Measurements from ENCODE around the gene C11orf54. TPM values are rescaled to one million over a fixed set of nuclear protein-coding genes. Genes with fewer than 3 reads are reported as not detected.

Gene C11orf54
- total RNA-seq: 10 to 100 TPM; 24.4 to 24.6 TPM

- DNase-seq: peak; percentile 98
- CTCF ChIA-PET: interaction anchor here (0.6 to 5.0 kb wide), 8 partner anchors 13 to 545 kb away, joined by 3 to 47 read pairs (median 4); partner anchors contain the start of gene MED17
- POLR2A ChIA-PET: interaction anchor here (0.6 to 9.6 kb wide), 37 partner anchors 9 to 1326 kb away, joined by 3 to 325 read pairs (median 4); partner anchors contain the start of genes ANKRD49, CEP295, FUT4 and MED17
- Mint-ChIP-seq H3K27ac (peak within 1 kb of the TSS; percentile 98), H3K27me3 (no peaks in the 10 kb centered on the region), H3K36me3 (ENCODE audit: low read depth) (peaks cover 59% of the 10 kb centered on the region), H3K9me3 (no peaks in the 10 kb centered on the region), H3K4me1 (peaks cover 50% of the 10 kb centered on the region), H3K4me3 (peak within 1 kb of the TSS; percentile 99)
These were observed at the start of gene C11orf54, which contains the start of gene TAF1D for GRCh38 chr11:93741094-93741881. Gene C11orf54 (plus strand): TSS chr11:93741672. CDS start chr11:93747394, 5,722 bp downstream. Gene TAF1D (minus strand): TSS chr11:93741495. CDS start chr11:93739304, 2,191 bp downstream.

GRCh38 chr11:93694109-93694508 is 47.4 kb upstream of the C11orf54 start:
- no peak overlapping the region for H3K27ac Mint-ChIP-seq
- ChIA-PET CTCF (no interaction called here), POLR2A (interaction anchor here (1.1 kb wide), 1 partner anchor 47 kb away, joined by 3 read pairs; the partner anchor contains the start of genes C11orf54 and TAF1D)
- H3K36me3 Mint-ChIP-seq (ENCODE audit: low read depth): peaks cover 72% of the 10 kb centered on the region
- peaks cover 7% of the 10 kb centered on the region for H3K4me1 Mint-ChIP-seq
- H3K27me3 Mint-ChIP-seq: no peaks in the 10 kb centered on the region
- H3K4me3 Mint-ChIP-seq: no peak overlapping the region
- no peaks in the 10 kb centered on the region for H3K9me3 Mint-ChIP-seq
- DNase-seq: no peak

GRCh38 chr11:93694557-93694956 is 46.9 kb upstream of the C11orf54 start:
- Mint-ChIP-seq H3K9me3 (no peaks in the 10 kb centered on the region), H3K36me3 (ENCODE audit: low read depth) (peaks cover 72% of the 10 kb centered on the region), H3K27me3 (no peaks in the 10 kb centered on the region), H3K4me3 (no peak overlapping the region), H3K4me1 (peaks cover 4% of the 10 kb centered on the region), H3K27ac (peak overlapping the region; percentile 10)
- DNase-seq: no peak
- ChIA-PET POLR2A (no interaction called here), CTCF (no interaction called here)

- H3K4me3 Mint-ChIP-seq: no peak overlapping the region
- no peaks in the 10 kb centered on the region for H3K27me3 Mint-ChIP-seq
- no peak for DNase-seq
- ChIA-PET POLR2A (interaction anchor here (0.9 to 1.3 kb wide), 2 partner anchors 34 to 36 kb away, joined by 3 read pairs; partner anchors contain the start of gene CEP295), CTCF (no interaction called here)
- H3K9me3 Mint-ChIP-seq: no peaks in the 10 kb centered on the region
- peaks cover 2% of the 10 kb centered on the region for H3K4me1 Mint-ChIP-seq
- peaks cover 73% of the 10 kb centered on the region for H3K36me3 Mint-ChIP-seq (ENCODE audit: low read depth)
- no peak overlapping the region for H3K27ac Mint-ChIP-seq
These were observed 43.9 kb upstream of the C11orf54 start for GRCh38 chr11:93697611-93698010.

GRCh38 chr11:93700830-93701229 is 40.6 kb upstream of the C11orf54 start:
- H3K27ac Mint-ChIP-seq: no peak overlapping the region
- no peaks in the 10 kb centered on the region for H3K9me3 Mint-ChIP-seq
- no peaks in the 10 kb centered on the region for H3K27me3 Mint-ChIP-seq
- peaks cover 77% of the 10 kb centered on the region for H3K36me3 Mint-ChIP-seq (ENCODE audit: low read depth)
- H3K4me1 Mint-ChIP-seq: peaks cover 2% of the 10 kb centered on the region
- ChIA-PET POLR2A (no interaction called here), CTCF (no interaction called here)
- DNase-seq: no peak
- H3K4me3 Mint-ChIP-seq: no peak overlapping the region

GRCh38 chr11:93704237-93704636 is 37.2 kb upstream of the C11orf54 start:
- H3K9me3 Mint-ChIP-seq: peaks cover 3% of the 10 kb centered on the region
- H3K27me3 Mint-ChIP-seq: no peaks in the 10 kb centered on the region
- POLR2A ChIA-PET: interaction anchor here (1.2 kb wide), 1 partner anchor 11 kb away, joined by 3 read pairs; no protein-coding TSS in a partner anchor
- H3K36me3 Mint-ChIP-seq (ENCODE audit: low read depth): peaks cover 74% of the 10 kb centered on the region
- DNase-seq: no peak
- H3K27ac Mint-ChIP-seq: no peak overlapping the region
- H3K4me1 Mint-ChIP-seq: peaks cover 2% of the 10 kb centered on the region
- no peak overlapping the region for H3K4me3 Mint-ChIP-seq
- CTCF ChIA-PET: interaction anchor here (1.2 to 1.8 kb wide), 2 partner anchors 24 to 30 kb away, joined by 3 read pairs; no protein-coding TSS in a partner anchor

- ChIA-PET POLR2A (interaction anchor here (1.0 kb wide), 1 partner anchor 30 kb away, joined by 3 read pairs; no protein-coding TSS in a partner anchor), CTCF (no interaction called here)
- Mint-ChIP-seq H3K4me3 (no peak overlapping the region), H3K9me3 (peaks cover 24% of the 10 kb centered on the region), H3K36me3 (ENCODE audit: low read depth) (peaks cover 91% of the 10 kb centered on the region), H3K27ac (no peak overlapping the region), H3K4me1 (peaks cover 8% of the 10 kb centered on the region), H3K27me3 (no peaks in the 10 kb centered on the region)
- no peak for DNase-seq
These were observed 31.2 kb upstream of the C11orf54 start for GRCh38 chr11:93710239-93710638.

- Mint-ChIP-seq H3K27me3 (no peaks in the 10 kb centered on the region), H3K36me3 (ENCODE audit: low read depth) (peaks cover 93% of the 10 kb centered on the region), H3K4me1 (peaks cover 15% of the 10 kb centered on the region), H3K27ac (no peak overlapping the region), H3K4me3 (no peak overlapping the region), H3K9me3 (peaks cover 24% of the 10 kb centered on the region)
- DNase-seq: no peak
- CTCF ChIA-PET: no interaction called here
- POLR2A ChIA-PET: interaction anchor here (1.6 to 1.7 kb wide), 2 partner anchors 26 to 29 kb away, joined by 4 to 6 read pairs; partner anchors contain the start of genes C11orf54 and TAF1D
These were observed 28.8 kb upstream of the C11orf54 start for GRCh38 chr11:93712678-93713077.

GRCh38 chr11:93715797-93716396 is 25.6 kb upstream of the C11orf54 start:
- CTCF ChIA-PET: no interaction called here
- Mint-ChIP-seq H3K27me3 (no peaks in the 10 kb centered on the region), H3K4me1 (peaks cover 30% of the 10 kb centered on the region), H3K27ac (no peak overlapping the region), H3K9me3 (peaks cover 7% of the 10 kb centered on the region), H3K4me3 (no peak overlapping the region), H3K36me3 (ENCODE audit: low read depth) (peaks cover 81% of the 10 kb centered on the region)
- DNase-seq: no peak
- POLR2A ChIA-PET: interaction anchor here (1.0 to 5.0 kb wide), 2 partner anchors 12 to 25 kb away, joined by 3 to 29 read pairs; partner anchors contain the start of genes C11orf54 and TAF1D

- no peak for DNase-seq
- H3K9me3 Mint-ChIP-seq: no peaks in the 10 kb centered on the region
- peak overlapping the region; percentile 83 for H3K27ac Mint-ChIP-seq
- peaks cover 32% of the 10 kb centered on the region for H3K4me1 Mint-ChIP-seq
- H3K36me3 Mint-ChIP-seq (ENCODE audit: low read depth): peaks cover 83% of the 10 kb centered on the region
- H3K4me3 Mint-ChIP-seq: no peak overlapping the region
- no peaks in the 10 kb centered on the region for H3K27me3 Mint-ChIP-seq
- POLR2A ChIA-PET: interaction anchor here (5.0 kb wide), 1 partner anchor 24 kb away, joined by 29 read pairs; the partner anchor contains the start of genes C11orf54 and TAF1D
- CTCF ChIA-PET: no interaction called here
These were observed 24.0 kb upstream of the C11orf54 start for GRCh38 chr11:93717501-93717900.

GRCh38 chr11:93718057-93718563 is 23.4 kb upstream of the C11orf54 start:
- DNase-seq: no peak
- Mint-ChIP-seq H3K4me1 (peaks cover 31% of the 10 kb centered on the region), H3K27ac (peak overlapping the region; percentile 83), H3K4me3 (peak overlapping the region; percentile 14), H3K27me3 (no peaks in the 10 kb centered on the region), H3K9me3 (no peaks in the 10 kb centered on the region), H3K36me3 (ENCODE audit: low read depth) (peaks cover 82% of the 10 kb centered on the region)
- ChIA-PET POLR2A (interaction anchor here (0.9 to 5.0 kb wide), 3 partner anchors 13 to 23 kb away, joined by 3 to 29 read pairs (median 4); partner anchors contain the start of genes C11orf54 and TAF1D), CTCF (interaction anchor here (1.1 kb wide), 1 partner anchor 66 kb away, joined by 3 read pairs; the partner anchor contains the start of gene MED17)

GRCh38 chr11:93719310-93719709 is 22.2 kb upstream of the C11orf54 start:
- no peak overlapping the region for H3K4me3 Mint-ChIP-seq
- ChIA-PET CTCF (interaction anchor here (1.1 kb wide), 1 partner anchor 65 kb away, joined by 3 read pairs; the partner anchor contains the start of gene MED17), POLR2A (interaction anchor here (0.9 to 5.0 kb wide), 3 partner anchors 19 to 65 kb away, joined by 3 to 29 read pairs (median 3); partner anchors contain the start of genes C11orf54, MED17 and TAF1D)
- H3K27ac Mint-ChIP-seq: no peak overlapping the region
- no peak for DNase-seq
- H3K9me3 Mint-ChIP-seq: no peaks in the 10 kb centered on the region
- H3K36me3 Mint-ChIP-seq (ENCODE audit: low read depth): peaks cover 77% of the 10 kb centered on the region
- no peaks in the 10 kb centered on the region for H3K27me3 Mint-ChIP-seq
- peaks cover 31% of the 10 kb centered on the region for H3K4me1 Mint-ChIP-seq
